Activated CD4-positive, alpha-beta T cell treated with anti-CD3 and anti-CD28 coated beads, Interleukin-2, amount 10 ng/mL, durations not matched to agents 7 days and 5 days (primary cell): Measurements from ENCODE around the gene INPP5F. TPM values are rescaled to one million over a fixed set of nuclear protein-coding genes. Genes with fewer than 3 reads are reported as not detected.
"Not testable (repeated sequence)": the region's sequence is repeated elsewhere in the genome, so short reads cannot be mapped to it uniquely, and the experiment has no call there.

Source experiments
- CTCF ChIA-PET: fragments of 350-600 bp; sonication (Branson Sonifier 250); formaldehyde crosslinking; loops from one replicate; lab custom pipeline; 2021; ENCODE audit warnings: antibody characterized with exemption; lab: Charles Lee
- POLR2A ChIA-PET: fragments of 350-600 bp; sonication (Branson Sonifier 250); formaldehyde crosslinking; loops from one replicate; lab custom pipeline; 2021; ENCODE audit warnings: antibody characterized with exemption; lab: Charles Lee
- DNase-seq: peaks from one replicate; pipeline ENCODE4 v3.0.0-alpha.2; 2020
- H3K27ac Mint-ChIP-seq: one replicate; pipeline ENCODE4 v1.8.0; 2021; ENCODE audit warnings: mild to moderate bottlenecking, moderate library complexity, mixed read lengths
- H3K27me3 Mint-ChIP-seq: one replicate; pipeline ENCODE4 v1.8.0; 2021; ENCODE audit warnings: mixed read lengths
- H3K36me3 Mint-ChIP-seq: one replicate; pipeline ENCODE4 v1.8.0; 2021; ENCODE audit warnings: low read depth, mixed read lengths
- H3K4me1 Mint-ChIP-seq: one replicate; pipeline ENCODE4 v1.8.0; 2021; ENCODE audit warnings: mixed read lengths
- H3K4me3 Mint-ChIP-seq: one replicate; pipeline ENCODE4 v1.8.0; 2021; ENCODE audit warnings: mild to moderate bottlenecking, moderate library complexity, mixed read lengths
- H3K9me3 Mint-ChIP-seq: one replicate; pipeline ENCODE4 v1.8.0; 2021; ENCODE audit warnings: mixed read lengths
- total RNA-seq, 2 experiments: library from RNA; stranded (reverse); gene quantifications; one replicate each; pipeline ENCODE4 v1.2.3, GENCODE V29; 2021

Gene INPP5F
- total RNA-seq, 2 experiments from 2014 or later: 11.1 to 12.3 TPM

GRCh38 chr10:119853574-119853973 is 127.7 kb downstream of the INPP5F start:
- H3K27ac Mint-ChIP-seq: no peak overlapping the region
- H3K9me3 Mint-ChIP-seq: no peaks in the 10 kb centered on the region
- DNase-seq: no peak
- H3K36me3 Mint-ChIP-seq: peaks cover 37% of the 10 kb centered on the region
- CTCF ChIA-PET: interaction anchor here (1.0 kb wide), 1 partner anchor 16 kb away, joined by 3 read pairs; no protein-coding TSS in a partner anchor
- H3K27me3 Mint-ChIP-seq: no peaks in the 10 kb centered on the region
- no peak overlapping the region for H3K4me3 Mint-ChIP-seq
- POLR2A ChIA-PET: no interaction called here
- H3K4me1 Mint-ChIP-seq: no peaks in the 10 kb centered on the region

- CTCF ChIA-PET: interaction anchor here (1.2 to 2.5 kb wide), 2 partner anchors 16 to 107 kb away, joined by 3 to 14 read pairs; no protein-coding TSS in a partner anchor
- POLR2A ChIA-PET: no interaction called here
Observed at GRCh38 chr10:119858063-119858462, 132.2 kb downstream of the INPP5F start.

GRCh38 chr10:119859420-119860258 is 133.8 kb downstream of the INPP5F start:
- ChIA-PET CTCF (interaction anchor here (0.6 to 2.5 kb wide), 13 partner anchors 10 to 178 kb away, joined by 3 to 14 read pairs (median 3); partner anchors contain the start of gene MCMBP), POLR2A (no interaction called here)
- Mint-ChIP-seq H3K9me3 (peaks cover 4% of the 10 kb centered on the region), H3K4me3 (no peak overlapping the region), H3K27me3 (no peaks in the 10 kb centered on the region), H3K36me3 (peaks cover 35% of the 10 kb centered on the region), H3K4me1 (peaks cover 40% of the 10 kb centered on the region), H3K27ac (no peak overlapping the region)
- no peak for DNase-seq

More at GRCh38 chr10:119858063-119858462, 132.2 kb downstream of the INPP5F start:
- H3K4me1 Mint-ChIP-seq: peaks cover 30% of the 10 kb centered on the region
- H3K36me3 Mint-ChIP-seq: peaks cover 30% of the 10 kb centered on the region
- H3K4me3 Mint-ChIP-seq: no peak overlapping the region
- H3K9me3 Mint-ChIP-seq: no peaks in the 10 kb centered on the region
- H3K27me3 Mint-ChIP-seq: no peaks in the 10 kb centered on the region
- no peak overlapping the region for H3K27ac Mint-ChIP-seq
- no peak for DNase-seq

- ChIA-PET POLR2A (no interaction called here), CTCF (interaction anchor here (0.8 to 2.3 kb wide), 4 partner anchors 10 to 173 kb away, joined by 3 to 9 read pairs (median 5); partner anchors contain the start of genes MCMBP and SEC23IP)
- Mint-ChIP-seq H3K27me3 (no peaks in the 10 kb centered on the region), H3K9me3 (peaks cover 4% of the 10 kb centered on the region), H3K4me3 (no peak overlapping the region), H3K27ac (peak overlapping the region; percentile 39), H3K36me3 (peaks cover 39% of the 10 kb centered on the region), H3K4me1 (peaks cover 47% of the 10 kb centered on the region)
- no peak for DNase-seq
Observed at GRCh38 chr10:119860866-119861607, 135.2 kb downstream of the INPP5F start.

- ChIA-PET CTCF (interaction anchor here (1.5 to 2.3 kb wide), 2 partner anchors 8 to 28 kb away, joined by 4 to 9 read pairs; no protein-coding TSS in a partner anchor), POLR2A (no interaction called here)
- no peak overlapping the region for H3K27ac Mint-ChIP-seq
- DNase-seq: no peak
- peaks cover 38% of the 10 kb centered on the region for H3K36me3 Mint-ChIP-seq
- peaks cover 52% of the 10 kb centered on the region for H3K4me1 Mint-ChIP-seq
- no peak overlapping the region for H3K4me3 Mint-ChIP-seq
- no peaks in the 10 kb centered on the region for H3K27me3 Mint-ChIP-seq
- peaks cover 4% of the 10 kb centered on the region for H3K9me3 Mint-ChIP-seq
Observed at GRCh38 chr10:119862524-119862923, 136.7 kb downstream of the INPP5F start.

GRCh38 chr10:119863951-119864565 is 138.2 kb downstream of the INPP5F start:
- Mint-ChIP-seq H3K27me3 (no peaks in the 10 kb centered on the region), H3K36me3 (peaks cover 38% of the 10 kb centered on the region), H3K27ac (no peak overlapping the region), H3K9me3 (peaks cover 4% of the 10 kb centered on the region), H3K4me1 (peaks cover 60% of the 10 kb centered on the region), H3K4me3 (no peak overlapping the region)
- CTCF ChIA-PET: interaction anchor here (0.7 to 1.8 kb wide), 2 partner anchors 10 to 1909 kb away, joined by 3 to 6 read pairs; partner anchors contain the start of gene MCMBP
- POLR2A ChIA-PET: no interaction called here
- DNase-seq: no peak

- H3K4me3 Mint-ChIP-seq: no peak overlapping the region
- POLR2A ChIA-PET: no interaction called here
- CTCF ChIA-PET: interaction anchor here (1.8 kb wide), 1 partner anchor 8 kb away, joined by 6 read pairs; the partner anchor contains the start of gene MCMBP
- H3K27ac Mint-ChIP-seq: no peak overlapping the region
- no peak for DNase-seq
- peaks cover 4% of the 10 kb centered on the region for H3K9me3 Mint-ChIP-seq
- H3K4me1 Mint-ChIP-seq: peaks cover 53% of the 10 kb centered on the region
- peaks cover 35% of the 10 kb centered on the region for H3K36me3 Mint-ChIP-seq
- no peaks in the 10 kb centered on the region for H3K27me3 Mint-ChIP-seq
Observed at GRCh38 chr10:119865699-119866240, 139.9 kb downstream of the INPP5F start.

GRCh38 chr10:119867317-119867716 is 141.5 kb downstream of the INPP5F start:
- H3K36me3 Mint-ChIP-seq: peaks cover 35% of the 10 kb centered on the region
- no peak overlapping the region for H3K27ac Mint-ChIP-seq
- no peak overlapping the region for H3K4me3 Mint-ChIP-seq
- POLR2A ChIA-PET: no interaction called here
- H3K9me3 Mint-ChIP-seq: peaks cover 4% of the 10 kb centered on the region
- CTCF ChIA-PET: interaction anchor here (0.8 kb wide), 1 partner anchor 182 kb away, joined by 3 read pairs; no protein-coding TSS in a partner anchor
- no peak for DNase-seq
- H3K4me1 Mint-ChIP-seq: peaks cover 53% of the 10 kb centered on the region
- no peaks in the 10 kb centered on the region for H3K27me3 Mint-ChIP-seq

- H3K4me3 Mint-ChIP-seq: not testable (repeated sequence)
- H3K4me1 Mint-ChIP-seq: peaks cover 48% of the 10 kb centered on the region
Observed at GRCh38 chr10:119869398-119869797, 143.5 kb downstream of the INPP5F start.

GRCh38 chr10:119871881-119872609 is 146.2 kb downstream of the INPP5F start:
- CTCF ChIA-PET: interaction anchor here (0.7 to 2.3 kb wide), 9 partner anchors 9 to 209 kb away, joined by 3 to 9 read pairs (median 5); partner anchors contain the start of genes INPP5F and SEC23IP
- peaks cover 37% of the 10 kb centered on the region for H3K4me1 Mint-ChIP-seq
- DNase-seq: peak; percentile 58
- peak overlapping the region; percentile 89 for H3K4me3 Mint-ChIP-seq
- POLR2A ChIA-PET: interaction anchor here (0.6 to 2.0 kb wide), 3 partner anchors 90 to 247 kb away, joined by 4 to 7 read pairs (median 5); partner anchors contain the start of gene INPP5F
- peak overlapping the region; percentile 90 for H3K27ac Mint-ChIP-seq
- no peaks in the 10 kb centered on the region for H3K27me3 Mint-ChIP-seq
- H3K36me3 Mint-ChIP-seq: peaks cover 8% of the 10 kb centered on the region
- no peaks in the 10 kb centered on the region for H3K9me3 Mint-ChIP-seq

More at GRCh38 chr10:119869398-119869797, 143.5 kb downstream of the INPP5F start:
- H3K36me3 Mint-ChIP-seq: peaks cover 26% of the 10 kb centered on the region
- DNase-seq, POLR2A ChIA-PET, H3K9me3 Mint-ChIP-seq, H3K27me3 Mint-ChIP-seq, H3K27ac Mint-ChIP-seq: not testable (repeated sequence)
- CTCF ChIA-PET: interaction anchor here (0.7 to 0.8 kb wide), 3 partner anchors 10 to 15 kb away, joined by 3 read pairs; no protein-coding TSS in a partner anchor

GRCh38 chr10:119872610-119872859 is 146.7 kb downstream of the INPP5F start, which contains the start of gene MCMBP:
Gene MCMBP, minus strand, starts transcription at chr10:119872843. Its CDS starts 259 bp downstream, at chr10:119872584.
- ChIA-PET CTCF (interaction anchor here (0.9 to 2.4 kb wide), 10 partner anchors 8 to 147 kb away, joined by 3 to 15 read pairs (median 5); partner anchors contain the start of genes INPP5F and SEC23IP), POLR2A (interaction anchor here (0.6 to 2.0 kb wide), 2 partner anchors 147 to 248 kb away, joined by 5 to 7 read pairs; partner anchors contain the start of gene INPP5F)
- Mint-ChIP-seq H3K4me1 (peaks cover 34% of the 10 kb centered on the region), H3K36me3 (peaks cover 6% of the 10 kb centered on the region), H3K9me3 (no peaks in the 10 kb centered on the region), H3K27ac (peak within 1 kb of the TSS; percentile 92), H3K27me3 (peaks cover under 1% of the 10 kb centered on the region), H3K4me3 (peak within 1 kb of the TSS; percentile 89)
- no peak for DNase-seq
